Uterine smooth muscle cell (primary cell): ENCODE measurements around the gene KCNJ15. TPM values are rescaled to one million over a fixed set of nuclear protein-coding genes. Genes with fewer than 3 reads are reported as not detected.

Source experiments
- total RNA-seq: library from RNA; depleted of rRNA; stranded (reverse); fragments of >200 nt; gene quantifications from 2 replicates; pipeline ENCODE4 v1.2.3, GENCODE V29; 2014

The KCNJ15 gene
- total RNA-seq = 0.75 and 1.2 TPM in 2 replicates

DNA sequence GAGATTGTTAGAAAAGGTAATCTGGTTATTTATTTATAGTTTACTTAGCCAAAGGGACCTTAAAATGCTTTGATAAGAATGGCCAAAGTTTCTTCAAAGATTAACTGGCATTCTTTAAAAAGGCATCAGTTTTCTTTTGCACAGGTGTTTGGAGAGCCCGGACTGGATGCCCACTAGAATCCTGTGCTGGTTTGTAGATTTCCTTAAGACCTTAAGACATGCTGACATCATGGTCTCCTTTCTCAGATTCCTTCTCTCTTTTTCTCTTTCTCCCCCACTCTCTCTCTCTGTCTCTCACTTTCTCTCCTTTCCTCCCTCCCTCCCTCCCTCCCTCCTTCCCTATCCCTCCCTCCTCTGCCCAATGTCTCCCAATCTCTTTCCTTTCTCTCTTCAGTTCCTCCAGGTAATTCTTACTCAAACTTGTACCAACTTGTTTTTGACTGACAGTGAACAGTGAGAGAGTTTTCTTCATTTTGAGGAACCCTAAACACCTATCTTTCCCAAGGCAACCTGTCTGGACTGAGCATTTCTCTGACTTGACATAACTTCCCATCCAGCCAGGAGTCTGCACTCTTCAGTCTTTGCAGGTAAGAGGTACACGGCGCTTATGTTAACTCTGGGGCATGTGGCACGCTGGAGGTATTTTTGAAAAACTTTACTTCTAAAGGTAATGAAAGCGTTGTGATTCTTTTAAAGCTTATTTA is at the start of gene KCNJ15:
Gene KCNJ15, plus strand, starts transcription at position 393 of the 704 bp plus-strand sequence. CDS start 42,271 bp downstream, outside the sequence.

Other genes starting within 250 kb of the KCNJ15 start
- gene ERG, start 241.5 kb downstream of the KCNJ15 start, total RNA-seq = 0.11 and 0.37 TPM in 2 replicates